ENCODE data around the gene CXorf66. TPM values are rescaled to one million over a fixed set of nuclear protein-coding genes. Genes with fewer than 3 reads are reported as not detected.
A peak's percentile ranks its signal among the peaks of the same experiment; 100 is the strongest.

The CXorf66 gene
- total RNA-seq, 1 experiment from 2014 or later: not detected

- Histone ChIP-seq H3K9ac (ENCODE audit: low read length) (no peak overlapping the region), H3K79me2 (ENCODE audit: insufficient read depth, low read length) (no peaks in the 10 kb centered on the region), H3K4me2 (ENCODE audit: low read length) (no peak overlapping the region), H2AFZ (ENCODE audit: low read depth, low read length, poor library complexity, severe bottlenecking) (no peak overlapping the region), H3K27me3 (ENCODE audit: insufficient read depth, low read length) (no peaks in the 10 kb centered on the region), H3K4me3 (replicated peaks in 1 of 2; ENCODE audit: low read depth in 1 of 2, low read length in 2 of 2) (no peak overlapping the region), H3K9me2 (ENCODE audit: insufficient read depth) (no peaks in the 10 kb centered on the region), H3K9me3 (ENCODE audit: control insufficient read depth in 1 of 2, insufficient read depth in 1 of 2, low read depth in 1 of 2, low read length in 2 of 2) (no peaks in the 10 kb centered on the region), H3K36me3 (ENCODE audit: control insufficient read depth in 1 of 2, insufficient read depth in 2 of 2, low read length in 2 of 2) (no peaks in the 10 kb centered on the region), H4K20me1 (ENCODE audit: insufficient read depth) (no peaks in the 10 kb centered on the region), H3K4me1 (ENCODE audit: control insufficient read depth in 1 of 2, insufficient read depth in 2 of 2, low read length in 2 of 2) (no peaks in the 10 kb centered on the region), H3K27ac (ENCODE audit: low read depth, low read length) (no peak overlapping the region)
- ATAC-seq (peak; percentile 52; the same call in 1 of the 2 replicates), DNase-seq (ENCODE audit: low read depth, low spot score) (no peak)
- BruUV-seq (replicated peaks): no TSS peak
- TF ChIP-seq CTCF (IDR thresholded peaks at IDR 0.05 in 2 of 3, conservative IDR thresholded peaks at IDR 0.05 in 1 of 3; ENCODE audit: borderline replicate concordance in 1 of 3, insufficient read depth in 1 of 3, low read depth in 2 of 3, low read length in 2 of 3) (no peak), REST (IDR thresholded peaks at IDR 0.05; ENCODE audit: low read depth) (no peak), RAD21 (IDR thresholded peaks at IDR 0.05; ENCODE audit: low read depth) (no peak), SIN3A (IDR thresholded peaks at IDR 0.05; ENCODE audit: low read depth) (no peak), EZH2 (IDR thresholded peaks at IDR 0.05) (no peak), EGR1 (IDR thresholded peaks at IDR 0.05; ENCODE audit: low read depth) (no peak), CEBPB (IDR thresholded peaks at IDR 0.05; ENCODE audit: low read depth) (no peak), CBX3 (IDR thresholded peaks at IDR 0.05; ENCODE audit: low read depth) (no peak), TCF7L2 (IDR thresholded peaks at IDR 0.05; ENCODE audit: borderline replicate concordance, extremely low read depth, insufficient read depth, insufficient read length) (no peak), ZBTB33 (IDR thresholded peaks at IDR 0.05; ENCODE audit: extremely low read depth, insufficient replicate concordance, low read length) (no peak), MAX (IDR thresholded peaks at IDR 0.05) (no peak), SP1 (IDR thresholded peaks at IDR 0.05; ENCODE audit: low read depth) (no peak), JUND (IDR thresholded peaks at IDR 0.05) (no peak), EZH2phosphoT487 (IDR thresholded peaks at IDR 0.05; ENCODE audit: borderline replicate concordance) (no peak), YY1 (IDR thresholded peaks at IDR 0.05; ENCODE audit: extremely low read depth, insufficient replicate concordance, low read depth, low read length) (no peak), POLR2AphosphoS5 (IDR thresholded peaks at IDR 0.05; ENCODE audit: low read depth, low read length) (no peak)
- ChIA-PET RAD21 (ENCODE audit: low non-redundant PET in 1 of 2, low total read pairs in 2 of 2, uncharacterized antibody in 2 of 2, unreplicated experiment in 2 of 2) (no interaction called here), CTCF (interaction anchor here (1.8 kb wide), 1 partner anchor 17 kb away, joined by 6 read pairs; no protein-coding TSS in a partner anchor), POLR2A (no interaction called here)
- intact Hi-C loops (cut with micrococcal nuclease): no loop called here
Measured at GRCh38 chrX:139949703-139950102, 15.6 kb downstream of the CXorf66 start.
